Measurements from ENCODE around the gene ECE2. TPM values are rescaled to one million over a fixed set of nuclear protein-coding genes. Genes with fewer than 3 reads are reported as not detected.

ECE2 gene
- polyA plus RNA-seq, 2 of the 4 experiments (the other 2 are of a cell fraction): not detected

GRCh38 chr3:184335661-184336546 lies 60.1 kb downstream of the ECE2 start:
- peaks cover 52% of the 10 kb centered on the region; the same call in 2 of the 3 replicates for H3K4me1 ChIP-seq
- no peak for FAIRE-seq

More at GRCh38 chr3:184335661-184336546, 60.1 kb downstream of the ECE2 start:
- H3K9me3 ChIP-seq: no peaks in the 10 kb centered on the region
- ATAC-seq (peak; percentile 58 to 73), DNase-seq (ENCODE audit: low read depth in 1 of 2, low spot score in 1 of 2) (peak; percentile 50 to 82)
- WGBS (ENCODE audit: missing lambda C conversion rate): 11% methylated on average over 17 of the region's 77 CpGs
- H3K4me2 ChIP-seq: peak overlapping the region; percentile 96
- POLR2A ChIA-PET: no interaction called here
- H3K4me3 ChIP-seq: peak overlapping the region; percentile 91
- H3K27ac ChIP-seq: peak overlapping the region; percentile 94 to 97
- TF ChIP-seq MAX (IDR thresholded peaks at IDR 0.05): peak; percentile 20
- TF ChIP-seq HOXA7 (CRISPR knock-in tag; IDR thresholded peaks at IDR 0.05): peak; percentile 60; the same call in 1 of the 2 replicates
- peak; percentile 24; the same call in 1 of the 3 replicates for TF ChIP-seq BCL3 (IDR thresholded peaks at IDR 0.05)
- no peak for TF ChIP-seq ZC3H11A (IDR thresholded peaks at IDR 0.05)
- no peak for TF ChIP-seq TP53 (CRISPR knock-in tag; IDR thresholded peaks at IDR 0.05)
- TF ChIP-seq, protein P1, sequence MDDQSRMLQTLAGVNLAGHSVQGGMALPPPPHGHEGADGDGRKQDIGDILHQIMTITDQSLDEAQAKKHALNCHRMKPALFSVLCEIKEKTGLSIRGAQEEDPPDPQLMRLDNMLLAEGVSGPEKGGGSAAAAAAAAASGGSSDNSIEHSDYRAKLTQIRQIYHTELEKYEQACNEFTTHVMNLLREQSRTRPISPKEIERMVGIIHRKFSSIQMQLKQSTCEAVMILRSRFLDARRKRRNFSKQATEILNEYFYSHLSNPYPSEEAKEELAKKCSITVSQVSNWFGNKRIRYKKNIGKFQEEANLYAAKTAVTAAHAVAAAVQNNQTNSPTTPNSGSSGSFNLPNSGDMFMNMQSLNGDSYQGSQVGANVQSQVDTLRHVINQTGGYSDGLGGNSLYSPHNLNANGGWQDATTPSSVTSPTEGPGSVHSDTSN (IDR thresholded peaks at IDR 0.05): peak; percentile 84
- peak; percentile 40; the same call in 1 of the 2 replicates for TF ChIP-seq PHF8 (IDR thresholded peaks at IDR 0.05; ENCODE audit: borderline replicate concordance, low read depth)
- no peak for TF ChIP-seq CHD2 (IDR thresholded peaks at IDR 0.05; ENCODE audit: low read length, partially characterized antibody)
- peak; percentile 32; the same call in 1 of the 2 replicates for TF ChIP-seq HOXB5 (CRISPR knock-in tag; IDR thresholded peaks at IDR 0.05)
- TF ChIP-seq FOSB (CRISPR knock-in tag; IDR thresholded peaks at IDR 0.05): peak; percentile 78
- TF ChIP-seq, protein P2, sequence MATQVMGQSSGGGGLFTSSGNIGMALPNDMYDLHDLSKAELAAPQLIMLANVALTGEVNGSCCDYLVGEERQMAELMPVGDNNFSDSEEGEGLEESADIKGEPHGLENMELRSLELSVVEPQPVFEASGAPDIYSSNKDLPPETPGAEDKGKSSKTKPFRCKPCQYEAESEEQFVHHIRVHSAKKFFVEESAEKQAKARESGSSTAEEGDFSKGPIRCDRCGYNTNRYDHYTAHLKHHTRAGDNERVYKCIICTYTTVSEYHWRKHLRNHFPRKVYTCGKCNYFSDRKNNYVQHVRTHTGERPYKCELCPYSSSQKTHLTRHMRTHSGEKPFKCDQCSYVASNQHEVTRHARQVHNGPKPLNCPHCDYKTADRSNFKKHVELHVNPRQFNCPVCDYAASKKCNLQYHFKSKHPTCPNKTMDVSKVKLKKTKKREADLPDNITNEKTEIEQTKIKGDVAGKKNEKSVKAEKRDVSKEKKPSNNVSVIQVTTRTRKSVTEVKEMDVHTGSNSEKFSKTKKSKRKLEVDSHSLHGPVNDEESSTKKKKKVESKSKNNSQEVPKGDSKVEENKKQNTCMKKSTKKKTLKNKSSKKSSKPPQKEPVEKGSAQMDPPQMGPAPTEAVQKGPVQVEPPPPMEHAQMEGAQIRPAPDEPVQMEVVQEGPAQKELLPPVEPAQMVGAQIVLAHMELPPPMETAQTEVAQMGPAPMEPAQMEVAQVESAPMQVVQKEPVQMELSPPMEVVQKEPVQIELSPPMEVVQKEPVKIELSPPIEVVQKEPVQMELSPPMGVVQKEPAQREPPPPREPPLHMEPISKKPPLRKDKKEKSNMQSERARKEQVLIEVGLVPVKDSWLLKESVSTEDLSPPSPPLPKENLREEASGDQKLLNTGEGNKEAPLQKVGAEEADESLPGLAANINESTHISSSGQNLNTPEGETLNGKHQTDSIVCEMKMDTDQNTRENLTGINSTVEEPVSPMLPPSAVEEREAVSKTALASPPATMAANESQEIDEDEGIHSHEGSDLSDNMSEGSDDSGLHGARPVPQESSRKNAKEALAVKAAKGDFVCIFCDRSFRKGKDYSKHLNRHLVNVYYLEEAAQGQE (IDR thresholded peaks at IDR 0.05): no peak
- TF ChIP-seq ESRRA (IDR thresholded peaks at IDR 0.05; ENCODE audit: borderline replicate concordance, low read length): no peak
- peak in 1 of 2 experiments; percentile 81; a peak in 3 of 5 replicates for TF ChIP-seq JUN (IDR thresholded peaks at IDR 0.05)
- TF ChIP-seq POLR2A (IDR thresholded peaks at IDR 0.05; ENCODE audit: low read length): peak; percentile 24; the same call in 1 of the 2 replicates
- no peak for TF ChIP-seq ZSCAN20 (CRISPR knock-in tag; IDR thresholded peaks at IDR 0.05)
- peak; percentile 94 for TF ChIP-seq POLR2AphosphoS2 (conservative IDR thresholded peaks at IDR 0.05; ENCODE audit: low read length)
- no peak for TF ChIP-seq HOXB13 (CRISPR knock-in tag; IDR thresholded peaks at IDR 0.05; ENCODE audit: low read depth)
- 0 out of 2 replicates have a peak, but pooled peaks have one; percentile 20 for TF ChIP-seq MYC (IDR thresholded peaks at IDR 0.05; ENCODE audit: borderline replicate concordance, low read length)
- no peak for TF ChIP-seq BHLHE40 (IDR thresholded peaks at IDR 0.05; ENCODE audit: low read depth, low read length)
- TF ChIP-seq FOXS1 (CRISPR knock-in tag; IDR thresholded peaks at IDR 0.05): no peak
- CTCF ChIA-PET: interaction anchor here (0.7 to 0.9 kb wide), 2 partner anchors 10 to 26 kb away, joined by 3 read pairs; partner anchors contain the start of genes CLCN2 and POLR2H

Data from A549 (cell line).